Endothelial cell of umbilical vein (primary cell): ENCODE results near the gene BRK1. TPM values are rescaled to one million over a fixed set of nuclear protein-coding genes. Genes with fewer than 3 reads are reported as not detected.

Source experiments
- BruUV-seq: library from RNA; stranded (reverse); fragments of 400-500 nt; replicated peaks from 2 replicates; lab custom pipeline; 2021; lab: Mats Ljungman, UMichigan
- CTCF ChIA-PET: fragments of 300-600, 350-600 bp; sonication (Branson Sonifier 250); formaldehyde crosslinking; loops from one replicate; lab custom pipeline; 2021; ENCODE audit warnings: antibody characterized with exemption, inconsistent platforms; lab: Charles Lee
- POLR2A ChIA-PET: fragments of 300-600, 350-600 bp; sonication (Branson Sonifier 250); formaldehyde crosslinking; loops from one replicate; lab custom pipeline; 2021; ENCODE audit warnings: antibody characterized with exemption, inconsistent platforms; lab: Charles Lee
- DNase-seq: peaks from one replicate; pipeline ENCODE4 v3.0.0-alpha.2; 2011; ENCODE audit warnings: low read depth, low spot score
- FAIRE-seq: peaks from 2 replicates; lab custom pipeline; 2011; peaks lifted over from hg19 to GRCh38; lab: Jason Lieb, UNC
- H2AFZ ChIP-seq: 2 replicates; pipeline ENCODE4 v1.6.0; 2012; ENCODE audit warnings: low read depth, low read length, control low read depth, inconsistent platforms
- H3K27ac ChIP-seq: 2 replicates; pipeline ENCODE4 v1.5.1; 2011; ENCODE audit warnings: low read depth, mild to moderate bottlenecking, control low read depth, low read length, moderate library complexity; ENCODE audit not compliant: insufficient read depth
- H3K27me3 ChIP-seq, 2 experiments: 2 replicates each; pipeline versions ENCODE4 v1.6.0 to v1.6.1; 2011; ENCODE audit warnings: low read length in 2 of 2, mixed read lengths in 1 of 2; ENCODE audit not compliant: control insufficient read depth in 2 of 2, insufficient read depth in 2 of 2
- H3K36me3 ChIP-seq, 2 experiments: 2 replicates in 1 of 2; 3 replicates in 1 of 2; pipeline ENCODE4 v1.5.1; 2011; ENCODE audit warnings: low read length in 2 of 2, mild to moderate bottlenecking in 1 of 2, moderate library complexity in 1 of 2; ENCODE audit not compliant: control insufficient read depth in 2 of 2, insufficient read depth in 2 of 2; ENCODE audit errors: extremely low read depth in 1 of 2
- H3K4me1 ChIP-seq: 3 replicates; pipeline ENCODE4 v1.5.1; 2011; ENCODE audit warnings: mild to moderate bottlenecking, low read length; ENCODE audit not compliant: control insufficient read depth, insufficient read depth; ENCODE audit errors: extremely low read depth
- H3K4me2 ChIP-seq: 2 replicates; pipeline ENCODE4 v1.6.1; 2011; ENCODE audit warnings: low read length, control low read depth, mixed read lengths; ENCODE audit not compliant: insufficient read depth
- H3K4me3 ChIP-seq, 3 experiments: fragments of 200-600 bp in 1 of 3; sonication (generic), shearing (Covaris generic) in 1 of 3; replicated peaks in 1 of 3; 2 replicates each; pipeline ENCODE4 v1.5.1; 2011 to 2016; ENCODE audit warnings: control low read depth in 3 of 3, low read length in 3 of 3, mild to moderate bottlenecking in 2 of 3, inconsistent platforms in 1 of 3, low read depth in 1 of 3, moderate library complexity in 1 of 3; ENCODE audit not compliant: insufficient read depth in 1 of 3
- H3K79me2 ChIP-seq: 2 replicates; pipeline ENCODE4 v1.6.0; 2012; ENCODE audit warnings: low read length, inconsistent platforms; ENCODE audit not compliant: control insufficient read depth, insufficient read depth
- H3K9ac ChIP-seq: replicated peaks from 2 replicates; pipeline ENCODE3; 2011; ENCODE audit warnings: low read length, control low read depth; ENCODE audit not compliant: insufficient read depth; ENCODE audit errors: extremely low read depth
- H3K9me1 ChIP-seq: replicated peaks from 3 replicates; pipeline ENCODE4 v1.6.0; 2011; ENCODE audit warnings: mild to moderate bottlenecking, low read length; ENCODE audit not compliant: control insufficient read depth, insufficient read depth; ENCODE audit errors: extremely low read depth
- H3K9me3 ChIP-seq: replicated peaks from 2 replicates; pipeline ENCODE4 v1.5.1; 2012; ENCODE audit warnings: low read length, inconsistent platforms; ENCODE audit not compliant: control insufficient read depth, insufficient read depth
- H4K20me1 ChIP-seq: replicated peaks from 2 replicates; pipeline ENCODE3; 2011; ENCODE audit warnings: mild to moderate bottlenecking, low read length; ENCODE audit not compliant: control insufficient read depth, insufficient read depth; ENCODE audit errors: extremely low read depth
- CTCF ChIP-seq, 2 donors: IDR thresholded peaks; 1 replicate in 1 of 2; 2 replicates in 1 of 2; pipeline ENCODE4 v1.5.1; 2011; ENCODE audit warnings: low read length in 2 of 2, mild to moderate bottlenecking in 2 of 2, moderate library complexity in 2 of 2, control low read depth in 1 of 2, inconsistent platforms in 1 of 2, low read depth in 1 of 2; ENCODE audit not compliant: insufficient read depth in 1 of 2; ENCODE audit errors: extremely low read depth in 1 of 2
- EZH2 ChIP-seq: IDR thresholded peaks from 2 replicates; pipeline ENCODE4 v1.6.1; 2012; ENCODE audit warnings: borderline replicate concordance, low read depth, mild to moderate bottlenecking, moderate library complexity, low read length, inconsistent platforms; ENCODE audit not compliant: severe bottlenecking
- FOS ChIP-seq: IDR thresholded peaks from 2 replicates; pipeline ENCODE4 v1.6.1; 2011; ENCODE audit warnings: mild to moderate bottlenecking, low read length, moderate library complexity, borderline replicate concordance; ENCODE audit not compliant: insufficient read depth
- GATA2 ChIP-seq: IDR thresholded peaks from 2 replicates; pipeline ENCODE4 v1.7.0; 2011; ENCODE audit warnings: low read depth, mild to moderate bottlenecking, moderate library complexity, mixed read lengths, low read length; ENCODE audit not compliant: insufficient read length, insufficient read depth
- JUN ChIP-seq: IDR thresholded peaks from 2 replicates; pipeline ENCODE4 v1.6.1; 2011; ENCODE audit warnings: borderline replicate concordance, low read depth; ENCODE audit not compliant: insufficient read length, insufficient read depth
- MYC ChIP-seq: IDR thresholded peaks from one replicate; pipeline ENCODE4 v1.6.1; 2011; ENCODE audit warnings: mild to moderate bottlenecking, low read depth, low read length
- POLR2A ChIP-seq: IDR thresholded peaks from 2 replicates; pipeline ENCODE4 v1.6.1; 2012; ENCODE audit warnings: low read depth, mild to moderate bottlenecking, control low read depth, low read length
- POLR2AphosphoS5 ChIP-seq: IDR thresholded peaks from 2 replicates; pipeline ENCODE4 v1.6.1; 2012; ENCODE audit warnings: low read depth, mild to moderate bottlenecking, control low read depth, low read length, moderate library complexity; ENCODE audit not compliant: insufficient read depth
- dilution Hi-C: fragments of 300-500 bp; cut with MboI; formaldehyde crosslinking; loops from one replicate; pipeline ENCODE4 v1.15.0; 2019; ENCODE audit warnings: low sequenced_read_pairs; ENCODE audit not compliant: extremely low pct_ligation_motif_present
- intact Hi-C: fragments of 100-400 bp; cut with micrococcal nuclease; formaldehyde crosslinking; loops from one replicate; pipeline ENCODE4 v1.10.0; 2022
- polyA plus RNA-seq, 4 experiments: library from polyadenylated mRNA; depleted of rRNA in 3 of 4; stranded (reverse) in 3 of 4; unstranded in 1 of 4; fragments of >200 nt; gene quantifications; 2 replicates each; pipeline versions ENCODE4 v1.2.1 to v1.2.3, GENCODE V29; 2011 to 2012; ENCODE audit warnings: missing spikeins in 1 of 4
- total RNA-seq: library from RNA; stranded (reverse); gene quantifications from 2 replicates; pipeline ENCODE4 v1.2.3, GENCODE V29; 2021
- TF ChIP-seq, protein P1 (sequence below): IDR thresholded peaks from 2 replicates; pipeline ENCODE4 v1.6.1; 2011; ENCODE audit not compliant: insufficient read depth, insufficient read length

Gene BRK1
- total and polyA plus RNA-seq, 2 donors (not counting 3 experiments of a cell fraction or from before 2014, with no cell fraction given): 123 to 144 TPM

DNA sequence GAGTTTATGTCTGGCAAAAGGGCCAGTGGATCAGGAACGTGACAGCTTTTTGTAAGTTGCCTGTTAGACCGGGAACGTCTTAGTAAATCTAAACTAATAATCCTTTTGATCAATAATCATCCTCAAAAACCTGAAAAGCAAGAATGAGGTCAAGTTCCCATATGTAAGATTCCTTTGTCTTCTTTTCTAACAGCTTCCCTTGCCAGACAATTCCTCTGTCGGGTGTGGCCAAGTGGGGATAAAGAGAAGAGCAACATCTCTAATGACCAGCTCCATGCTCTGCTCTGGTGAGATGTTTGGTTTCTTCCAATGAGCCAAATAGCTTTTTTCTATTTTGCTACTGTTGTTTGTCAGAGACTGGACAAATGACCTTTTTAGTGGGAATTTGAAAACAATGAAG, 27.2 kb upstream of the BRK1 start:
- Histone ChIP-seq H3K4me3 (no peak overlapping the region), H3K9me3 (no peaks in the 10 kb centered on the region), H3K4me1 (no peaks in the 10 kb centered on the region), H2AFZ (no peak overlapping the region), H3K27me3 (no peaks in the 10 kb centered on the region), H3K27ac (no peak overlapping the region), H3K79me2 (no peaks in the 10 kb centered on the region), H4K20me1 (no peaks in the 10 kb centered on the region), H3K4me2 (no peak overlapping the region), H3K9me1 (no peaks in the 10 kb centered on the region), H3K9ac (no peak overlapping the region), H3K36me3 (peaks cover 0 to 2% of the 10 kb centered on the region in 2 experiments)
- FAIRE-seq (no peak), DNase-seq (no peak)
- ChIA-PET CTCF (no interaction called here), POLR2A (no interaction called here)
- intact Hi-C loops: no loop called here
- dilution Hi-C loops: no loop called here
- BruUV-seq: no TSS peak
- TF ChIP-seq POLR2AphosphoS5 (no peak), MYC (no peak), JUN (no peak), EZH2 (no peak), FOS (no peak), GATA2 (no peak), POLR2A (no peak), CTCF (IDR thresholded peaks at IDR 0.05; ENCODE audit: extremely low read depth in 1 of 2, insufficient read depth in 1 of 2, low read depth in 1 of 2, low read length in 2 of 2) (no peak)
- TF ChIP-seq, protein P1, sequence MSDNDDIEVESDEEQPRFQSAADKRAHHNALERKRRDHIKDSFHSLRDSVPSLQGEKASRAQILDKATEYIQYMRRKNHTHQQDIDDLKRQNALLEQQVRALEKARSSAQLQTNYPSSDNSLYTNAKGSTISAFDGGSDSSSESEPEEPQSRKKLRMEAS: no peak
